Measurements from ENCODE around the gene PDE4D.
"Not testable (repeated sequence)": the region's sequence is repeated elsewhere in the genome, so short reads cannot be mapped to it uniquely, and the experiment has no call there.

The PDE4D gene

GRCh38 chr5:59496524-59497134 lies 396.9 kb downstream of the PDE4D start:
- no peak for DNase-seq

GRCh38 chr5:59491945-59492344 lies 401.6 kb downstream of the PDE4D start:
- no peak for DNase-seq

- DNase-seq: no peak
Measured at GRCh38 chr5:59489551-59489950, 404.0 kb downstream of the PDE4D start.

GRCh38 chr5:59487772-59488729 lies 405.5 kb downstream of the PDE4D start:
- no peak for DNase-seq

GRCh38 chr5:59487068-59487686 lies 406.3 kb downstream of the PDE4D start:
- DNase-seq: no peak

GRCh38 chr5:59486508-59486907 lies 407.0 kb downstream of the PDE4D start:
- DNase-seq: no peak

GRCh38 chr5:59485629-59486439 lies 407.7 kb downstream of the PDE4D start:
- no peak for DNase-seq

- no peak for DNase-seq
Measured at GRCh38 chr5:59485107-59485506, 408.4 kb downstream of the PDE4D start.

- DNase-seq: no peak
Measured at GRCh38 chr5:59484618-59485017, 408.9 kb downstream of the PDE4D start.

GRCh38 chr5:59483971-59484472 lies 409.5 kb downstream of the PDE4D start:
- no peak for DNase-seq

- no peak for DNase-seq
Measured at GRCh38 chr5:59479086-59479485, 414.4 kb downstream of the PDE4D start.

- no peak for DNase-seq
Measured at GRCh38 chr5:59474324-59474723, 419.2 kb downstream of the PDE4D start.

GRCh38 chr5:59473611-59474010 lies 419.9 kb downstream of the PDE4D start:
- DNase-seq: no peak

- DNase-seq: no peak
Measured at GRCh38 chr5:59471463-59471862, 422.1 kb downstream of the PDE4D start.

- DNase-seq: no peak
Measured at GRCh38 chr5:59467969-59468368, 425.6 kb downstream of the PDE4D start.

- DNase-seq: no peak
Measured at GRCh38 chr5:59466271-59466670, 427.3 kb downstream of the PDE4D start.

GRCh38 chr5:59464969-59465368 lies 428.6 kb downstream of the PDE4D start:
- peak; percentile 16 for DNase-seq

GRCh38 chr5:59463618-59464166 lies 429.8 kb downstream of the PDE4D start:
- not testable (repeated sequence) for DNase-seq

- DNase-seq: no peak
Measured at GRCh38 chr5:59462956-59463355, 430.6 kb downstream of the PDE4D start.

GRCh38 chr5:59460368-59461153 lies 433.0 kb downstream of the PDE4D start:
- no peak for DNase-seq

- no peak for DNase-seq
Measured at GRCh38 chr5:59458966-59459729, 434.4 kb downstream of the PDE4D start.

All from NCI-H2029 treated with DMSO at 0.1 percent for 48 hours (cell line).